PC-3 (cell line): ENCODE measurements around the gene RCCD1. TPM values are rescaled to one million over a fixed set of nuclear protein-coding genes. Genes with fewer than 3 reads are reported as not detected.

Experiments used
- ATAC-seq: fragments of 200-7000 bp; cut with Tn5 transposase; 2 replicates; pipeline ENCODE4 v1.9.1; 2020; ENCODE audit warnings: mild to moderate bottlenecking, moderate library complexity
- BruUV-seq: library from RNA; stranded (reverse); fragments of 400-500 nt; replicated peaks from 2 replicates; lab custom pipeline; 2021; lab: Mats Ljungman, UMichigan
- CTCF ChIA-PET: fragments of 300-600 bp; sonication (Branson Sonifier 250); formaldehyde crosslinking; loops from one replicate; lab custom pipeline; 2022; ENCODE audit warnings: antibody characterized with exemption; lab: Charles Lee
- POLR2A ChIA-PET: fragments of 300-600 bp; sonication (Branson Sonifier 250); formaldehyde crosslinking; loops from one replicate; lab custom pipeline; 2022; ENCODE audit warnings: antibody characterized with exemption; ENCODE audit not compliant: unreplicated experiment; lab: Charles Lee
- DNase-seq: peaks from one replicate; pipeline ENCODE4 v3.0.0-alpha.2; 2015
- H2AFZ ChIP-seq: fragments of 300-600 bp; sonication (generic); 2 replicates; pipeline ENCODE4 v1.6.0; 2016; ENCODE audit warnings: antibody characterized with exemption, low read length
- H3F3A ChIP-seq: fragments of 300-600 bp; sonication (generic); one replicate; pipeline ENCODE4 v1.6.0; 2017; ENCODE audit warnings: antibody characterized with exemption, low read length, control low read depth, mild to moderate bottlenecking; ENCODE audit not compliant: unreplicated experiment
- H3K27ac ChIP-seq: fragments of 300-600 bp; sonication (generic); 2 replicates; pipeline ENCODE4 v1.5.1; 2016; ENCODE audit warnings: mild to moderate bottlenecking, low read length
- H3K27me3 ChIP-seq: fragments of 300-600 bp; sonication (generic); 2 replicates; pipeline ENCODE4 v1.6.1; 2016; ENCODE audit warnings: low read length, mixed read lengths
- H3K36me3 ChIP-seq: fragments of 300-600 bp; sonication (generic); 2 replicates; pipeline ENCODE4 v1.6.1; 2016; ENCODE audit warnings: low read depth, mixed run types, low read length, mixed read lengths
- H3K4me1 ChIP-seq: fragments of 300-600 bp; sonication (generic); 2 replicates; pipeline ENCODE4 v1.5.1; 2016; ENCODE audit warnings: low read length; ENCODE audit not compliant: insufficient read depth
- H3K4me2 ChIP-seq: fragments of 300-600 bp; sonication (generic); 2 replicates; pipeline ENCODE4 v1.6.0; 2016; ENCODE audit warnings: low read length
- H3K4me3 ChIP-seq: fragments of 300-600 bp; sonication (generic); 2 replicates; pipeline ENCODE4 v1.5.1; 2016; ENCODE audit warnings: mild to moderate bottlenecking, low read length, mixed read lengths
- H3K79me2 ChIP-seq: fragments of 300-600 bp; sonication (generic); 2 replicates; pipeline ENCODE4 v1.6.1; 2017; ENCODE audit warnings: low read length, mixed read lengths
- H3K9ac ChIP-seq: fragments of 300-600 bp; sonication (generic); 2 replicates; pipeline ENCODE4 v1.6.0; 2016; ENCODE audit warnings: mild to moderate bottlenecking, low read length
- H3K9me2 ChIP-seq: fragments of 300-600 bp; sonication (generic); replicated peaks from 2 replicates; pipeline ENCODE4 v1.6.1; 2016; ENCODE audit warnings: mixed run types, low read length, mixed read lengths
- H3K9me3 ChIP-seq: fragments of 300-600 bp; sonication (generic); 2 replicates; pipeline ENCODE4 v1.6.1; 2016; ENCODE audit warnings: low read length, mixed read lengths
- H4K20me1 ChIP-seq: fragments of 300-600 bp; sonication (generic); 2 replicates; pipeline ENCODE4 v1.6.1; 2016; ENCODE audit warnings: low read length, mixed read lengths
- CTCF ChIP-seq: fragments of 300-600 bp; sonication (generic); conservative IDR thresholded peaks from 2 replicates; pipeline ENCODE4 v1.5.1; 2017; ENCODE audit warnings: antibody characterized with exemption, low read depth, mild to moderate bottlenecking, low read length
- EZH2 ChIP-seq: fragments of 300-600 bp; sonication (generic); IDR thresholded peaks from one replicate; pipeline ENCODE4 v1.6.1; 2017; ENCODE audit warnings: antibody characterized with exemption, mild to moderate bottlenecking, low read length; ENCODE audit not compliant: unreplicated experiment
- EZH2phosphoT487 ChIP-seq: fragments of 300-600 bp; sonication (generic); IDR thresholded peaks from 2 replicates; pipeline ENCODE4 v1.6.1; 2018; ENCODE audit warnings: mild to moderate bottlenecking, antibody characterized with exemption, low read length, borderline replicate concordance
- intact Hi-C: fragments of 100-400 bp; cut with micrococcal nuclease; formaldehyde crosslinking; loops from 2 replicates; pipeline ENCODE4 v1.9.0; 2023
- total RNA-seq: library from RNA; depleted of rRNA; stranded (reverse); fragments of >200 nt; gene quantifications from 2 replicates; pipeline ENCODE4 v1.2.3, GENCODE V29; 2014

RCCD1 gene
- total RNA-seq, 1 experiment from 2014 or later = 9.2 TPM

- ATAC-seq (no peak), DNase-seq (no peak)
- Histone ChIP-seq H3K4me3 (peak overlapping the region; percentile 87), H3K4me2 (peak overlapping the region; percentile 97), H3K9ac (peak overlapping the region; percentile 85), H3K9me3 (no peaks in the 10 kb centered on the region), H3F3A (no peaks in the 10 kb centered on the region), H3K4me1 (peaks cover 25% of the 10 kb centered on the region), H3K27ac (peak overlapping the region; percentile 67), H3K9me2 (no peaks in the 10 kb centered on the region), H2AFZ (peak overlapping the region; percentile 91), H3K27me3 (no peaks in the 10 kb centered on the region), H3K79me2 (peaks cover 5% of the 10 kb centered on the region; the same call in 1 of the 2 replicates), H3K36me3 (no peaks in the 10 kb centered on the region), H4K20me1 (no peaks in the 10 kb centered on the region)
- POLR2A ChIA-PET = no interaction called here
- CTCF ChIA-PET = no interaction called here
- TSS peak; percentile 60 for BruUV-seq
- TF ChIP-seq CTCF (no peak), EZH2phosphoT487 (no peak), EZH2 (no peak)
- intact Hi-C loops = loop anchor here (2.0 to 10.0 kb wide), 3 partner anchors 27 to 105 kb away; partner anchors contain the start of genes MAN2A2 and PRC1
Observed at GRCh38 chr15:90929246-90930019, 25.3 kb upstream of the RCCD1 start.

- no peaks in the 10 kb centered on the region for H3K9me2 ChIP-seq
- DNase-seq (no peak), ATAC-seq (no peak)
- ChIA-PET CTCF (interaction anchor here (0.5 to 2.1 kb wide), 8 partner anchors 19 to 341 kb away, joined by 3 to 10 read pairs (median 4); no protein-coding TSS in a partner anchor), POLR2A (interaction anchor here (0.6 to 0.9 kb wide), 2 partner anchors 28 to 113 kb away, joined by 3 read pairs; partner anchors contain the start of gene MAN2A2)
- no peaks in the 10 kb centered on the region for H3K9me3 ChIP-seq
- no peaks in the 10 kb centered on the region for H3K27me3 ChIP-seq
- H3K79me2 ChIP-seq = peaks cover 12% of the 10 kb centered on the region
- H3K4me1 ChIP-seq = peaks cover 29% of the 10 kb centered on the region
- no peaks in the 10 kb centered on the region for H3F3A ChIP-seq
- H3K9ac ChIP-seq = peak overlapping the region; percentile 85
- intact Hi-C loops = loop anchor here (2.0 to 10.0 kb wide), 3 partner anchors 28 to 104 kb away; partner anchors contain the start of genes MAN2A2 and PRC1
- peak overlapping the region; percentile 87 for H3K4me3 ChIP-seq
- TF ChIP-seq CTCF (no peak), EZH2 (no peak), EZH2phosphoT487 (no peak)
- peak overlapping the region; percentile 97 for H3K4me2 ChIP-seq
- no peak overlapping the region; the same call in 1 of the 2 replicates for H3K27ac ChIP-seq
- no peaks in the 10 kb centered on the region for H4K20me1 ChIP-seq
- H2AFZ ChIP-seq = no peak overlapping the region
- no peaks in the 10 kb centered on the region for H3K36me3 ChIP-seq
- no TSS peak for BruUV-seq
Observed at GRCh38 chr15:90930861-90931574, 23.7 kb upstream of the RCCD1 start.
